ENCODE measurements around the gene SMPD2.
"Not testable (repeated sequence)": the region's sequence is repeated elsewhere in the genome, so short reads cannot be mapped to it uniquely, and the experiment has no call there.

SMPD2 gene

DNA sequence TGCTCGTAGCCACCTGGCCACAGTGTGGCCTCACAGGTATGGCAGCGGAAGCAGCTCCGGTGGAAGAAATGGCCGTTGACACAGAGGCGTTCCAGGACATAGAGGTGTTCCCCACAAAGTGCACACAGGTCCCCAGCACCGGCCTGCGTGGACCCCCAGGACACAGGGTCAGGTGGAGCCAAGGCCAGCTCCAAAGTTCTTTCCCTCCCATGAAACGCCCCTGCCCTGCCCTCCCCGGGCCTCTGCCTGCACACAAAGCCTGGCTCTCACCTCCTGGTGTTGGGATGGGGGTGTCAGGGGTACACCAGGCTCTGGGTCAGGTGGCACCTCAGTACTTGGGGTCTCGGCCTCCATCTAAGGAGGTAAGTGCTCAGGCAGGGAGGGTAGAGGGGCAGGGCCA lies 6.6 kb downstream of the SMPD2 start:
- DNase-seq, result no peak

DNA sequence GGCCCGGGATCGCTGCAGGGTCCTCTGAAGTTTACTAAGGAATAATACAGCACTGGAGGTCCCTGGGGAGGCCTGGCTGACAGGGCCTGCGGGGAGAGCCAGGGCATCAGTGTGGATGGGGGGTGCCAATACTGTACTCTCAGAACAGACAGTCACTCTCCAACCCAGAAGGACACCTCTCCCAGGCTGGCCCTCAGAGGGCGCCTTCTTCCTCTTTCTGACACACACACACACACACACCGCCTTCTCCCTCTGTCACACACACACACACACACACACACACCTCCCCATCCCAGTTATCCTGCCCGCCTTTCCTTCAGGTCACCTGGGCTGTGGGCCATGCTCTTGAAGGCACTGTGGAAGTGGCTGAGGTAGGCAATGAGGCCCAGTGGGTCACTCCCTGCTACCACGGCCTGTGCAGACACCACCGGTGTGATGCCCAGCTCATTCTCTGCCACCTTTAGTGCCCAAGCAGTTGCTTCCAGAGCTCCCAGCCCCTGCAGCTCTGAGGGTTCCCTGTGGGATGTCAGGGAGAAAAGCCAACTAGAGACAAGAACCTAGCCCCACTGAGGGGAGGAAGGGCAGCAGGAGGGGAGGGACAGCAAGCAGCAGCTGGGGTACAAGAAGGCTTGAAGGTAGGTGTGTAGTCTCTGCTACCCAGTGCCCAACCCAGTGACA lies 7.5 kb downstream of the SMPD2 start:
- no peak for DNase-seq

DNA sequence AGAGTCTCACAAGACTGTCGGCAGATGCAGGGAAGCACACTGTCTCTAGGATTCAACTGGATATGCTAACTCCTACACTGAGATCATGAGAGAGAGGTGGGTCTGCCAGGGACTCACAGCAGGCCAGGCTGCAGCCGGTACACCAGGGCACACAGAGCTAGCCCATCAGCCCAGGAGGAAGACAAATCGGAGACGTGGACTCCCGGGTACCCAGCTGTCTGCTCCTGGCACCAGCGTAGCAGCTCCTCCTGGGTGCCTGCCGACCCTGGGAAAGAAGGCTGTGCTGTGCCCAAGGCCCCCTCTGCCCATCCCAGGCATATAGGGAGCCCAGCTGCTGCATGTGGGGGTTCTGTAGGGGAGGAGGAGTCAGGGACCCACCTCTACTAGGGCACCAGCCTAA lies 8.1 kb downstream of the SMPD2 start:
- DNase-seq, result no peak

DNA sequence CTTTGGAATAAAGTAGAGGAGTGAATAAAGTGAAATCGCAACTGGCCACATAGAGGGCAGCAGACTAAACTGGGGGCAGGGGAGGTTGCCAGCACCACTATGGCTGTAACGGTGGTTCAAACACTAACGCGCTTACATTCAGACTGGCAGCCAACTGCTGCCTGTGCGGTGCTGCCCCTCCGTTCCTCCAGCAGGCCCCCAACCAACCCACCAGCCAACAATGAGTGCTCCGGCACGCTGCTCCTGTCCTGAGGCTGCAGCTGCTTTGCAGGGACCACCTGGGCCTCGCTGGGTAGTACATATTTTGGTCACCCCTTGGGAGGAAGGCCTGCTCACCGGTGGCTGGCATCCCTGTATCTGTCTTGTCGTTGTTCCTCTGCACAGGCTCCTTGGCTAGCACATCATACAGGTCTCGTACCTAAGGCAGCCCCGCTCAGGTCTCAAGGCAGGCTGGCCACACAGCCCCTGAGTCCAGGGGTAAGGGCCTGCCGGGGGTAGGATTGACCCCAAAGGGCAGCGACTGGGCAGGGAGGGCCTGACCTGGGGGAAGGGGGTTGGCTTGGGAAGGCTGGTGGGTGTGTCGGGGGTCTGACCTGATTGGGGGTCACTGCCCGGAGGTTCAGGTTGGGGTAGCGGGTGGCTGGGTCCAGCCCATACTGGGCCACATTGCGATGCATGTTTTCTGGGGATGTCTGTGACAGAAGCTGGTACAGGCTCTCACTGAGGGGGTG lies 8.7 kb downstream of the SMPD2 start:
- no peak for DNase-seq

DNA sequence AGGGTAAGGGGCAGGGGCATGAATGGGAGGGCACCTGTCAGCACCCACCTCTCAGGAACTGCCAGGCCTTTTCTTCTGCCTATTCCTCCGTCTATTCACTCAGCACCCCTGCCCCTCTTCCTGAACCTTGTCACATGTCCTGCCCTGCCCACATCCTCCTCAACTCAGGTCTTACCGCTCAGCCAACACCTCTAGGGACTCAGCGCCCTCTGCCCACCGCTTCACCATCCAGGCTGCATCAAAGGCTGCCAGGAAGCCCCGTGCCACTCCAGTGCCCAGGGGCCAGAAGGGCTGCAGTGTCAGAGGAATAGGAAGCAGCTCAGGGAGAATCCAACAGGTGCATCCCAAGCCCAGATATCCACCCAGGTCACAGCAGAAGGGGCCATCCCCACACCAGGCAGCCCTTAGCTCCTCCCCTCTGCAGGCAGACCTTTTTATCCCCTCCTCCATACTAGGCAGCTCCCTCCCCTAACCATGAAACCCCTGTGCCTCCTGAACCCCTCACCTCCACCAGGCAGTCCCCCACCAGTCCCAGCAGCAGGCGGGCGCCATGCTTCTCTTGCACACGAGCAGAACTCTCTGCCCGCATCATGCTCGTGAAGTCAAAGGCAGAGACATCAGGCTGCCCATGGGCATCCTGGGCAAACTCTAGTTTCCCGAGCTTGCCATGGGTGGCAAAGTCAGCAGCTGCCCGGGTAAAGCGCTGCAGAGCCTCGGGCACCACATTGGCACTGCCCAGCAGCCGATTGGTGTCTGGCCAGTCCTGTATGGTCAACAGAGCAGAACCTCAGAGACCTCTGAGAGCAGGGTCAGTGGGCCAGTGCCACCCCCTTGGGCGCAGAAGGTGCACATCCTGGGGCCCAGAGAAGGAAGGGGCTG lies 9.5 kb downstream of the SMPD2 start:
- DNase-seq, result no peak

DNA sequence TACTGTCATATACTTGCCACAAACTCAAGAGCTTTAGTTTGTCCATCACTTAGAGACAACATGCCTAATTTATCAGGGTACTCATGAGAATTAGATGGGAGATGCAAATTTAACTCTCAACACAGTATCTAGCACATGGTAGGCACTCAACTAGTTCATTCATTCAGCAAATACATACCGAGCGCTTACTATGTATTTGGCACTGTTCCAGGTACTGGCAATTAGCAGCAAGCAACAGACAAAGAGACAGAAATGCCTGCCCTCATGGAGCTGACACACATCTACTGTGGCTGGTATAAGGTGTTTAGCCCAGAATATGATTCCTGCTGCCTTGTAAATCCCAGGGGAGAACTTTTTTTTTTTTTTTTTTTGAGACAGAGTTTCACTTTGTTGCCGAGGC lies 10.3 kb downstream of the SMPD2 start:
- DNase-seq, result no peak

DNA sequence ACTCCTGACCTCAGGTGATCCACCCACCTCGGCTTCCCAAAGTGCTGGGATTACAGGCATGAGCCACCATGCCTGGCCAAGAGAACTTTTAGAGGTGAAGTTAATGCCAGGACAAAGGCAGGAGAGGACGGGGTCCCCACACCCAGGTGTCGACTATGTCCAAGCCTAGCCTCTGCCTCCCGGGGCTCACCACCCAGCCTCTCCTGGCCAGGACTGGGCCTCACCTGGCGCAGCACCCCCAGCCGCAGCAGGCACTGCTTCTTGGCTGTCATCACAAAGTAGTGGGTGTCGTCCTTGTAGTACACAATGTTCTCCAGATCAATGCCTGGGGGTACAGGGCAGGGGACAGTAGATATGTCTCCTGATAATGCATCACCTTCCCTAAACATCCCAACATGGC lies 10.9 kb downstream of the SMPD2 start:
- no peak for DNase-seq

DNA sequence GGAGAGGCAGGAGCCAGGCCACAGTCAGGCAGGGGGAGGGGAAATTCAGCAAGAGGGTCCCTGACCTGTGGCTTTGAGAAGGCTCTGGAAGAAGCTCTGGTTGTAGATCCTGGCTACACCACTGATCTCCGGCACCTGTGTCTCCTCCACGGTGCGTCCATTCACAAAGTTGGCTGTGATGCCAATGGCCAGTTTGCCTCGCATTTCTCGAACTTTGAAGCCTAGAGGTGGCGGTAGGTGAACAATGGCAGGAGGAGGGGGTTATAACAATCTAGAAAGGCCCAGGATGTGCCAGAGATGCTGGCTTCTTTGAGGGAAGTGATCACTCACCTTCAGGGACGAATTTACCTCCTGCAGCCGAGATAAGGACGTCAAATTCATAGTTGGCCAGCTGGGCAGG lies 11.7 kb downstream of the SMPD2 start:
- DNase-seq, result no peak

DNA sequence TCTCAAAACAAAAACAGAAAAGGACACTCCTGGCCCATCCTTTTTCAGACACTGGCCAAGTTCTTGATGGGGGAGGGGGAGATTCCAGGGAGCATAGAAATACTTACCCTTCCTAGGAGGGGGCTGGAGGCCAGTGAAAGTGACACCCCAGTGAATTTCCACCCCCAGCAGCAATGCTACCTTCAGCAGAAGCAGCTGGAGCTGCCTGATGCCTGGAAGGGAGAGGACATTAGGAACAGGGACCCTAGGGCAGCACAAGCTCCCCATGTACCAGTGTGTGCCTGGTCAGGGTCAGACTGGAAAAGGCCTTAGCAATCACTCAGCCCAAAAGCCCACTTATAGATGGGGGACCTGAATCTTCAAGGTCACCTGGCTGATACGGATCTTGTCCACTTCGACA lies 12.6 kb downstream of the SMPD2 start:
- DNase-seq, result no peak

DNA sequence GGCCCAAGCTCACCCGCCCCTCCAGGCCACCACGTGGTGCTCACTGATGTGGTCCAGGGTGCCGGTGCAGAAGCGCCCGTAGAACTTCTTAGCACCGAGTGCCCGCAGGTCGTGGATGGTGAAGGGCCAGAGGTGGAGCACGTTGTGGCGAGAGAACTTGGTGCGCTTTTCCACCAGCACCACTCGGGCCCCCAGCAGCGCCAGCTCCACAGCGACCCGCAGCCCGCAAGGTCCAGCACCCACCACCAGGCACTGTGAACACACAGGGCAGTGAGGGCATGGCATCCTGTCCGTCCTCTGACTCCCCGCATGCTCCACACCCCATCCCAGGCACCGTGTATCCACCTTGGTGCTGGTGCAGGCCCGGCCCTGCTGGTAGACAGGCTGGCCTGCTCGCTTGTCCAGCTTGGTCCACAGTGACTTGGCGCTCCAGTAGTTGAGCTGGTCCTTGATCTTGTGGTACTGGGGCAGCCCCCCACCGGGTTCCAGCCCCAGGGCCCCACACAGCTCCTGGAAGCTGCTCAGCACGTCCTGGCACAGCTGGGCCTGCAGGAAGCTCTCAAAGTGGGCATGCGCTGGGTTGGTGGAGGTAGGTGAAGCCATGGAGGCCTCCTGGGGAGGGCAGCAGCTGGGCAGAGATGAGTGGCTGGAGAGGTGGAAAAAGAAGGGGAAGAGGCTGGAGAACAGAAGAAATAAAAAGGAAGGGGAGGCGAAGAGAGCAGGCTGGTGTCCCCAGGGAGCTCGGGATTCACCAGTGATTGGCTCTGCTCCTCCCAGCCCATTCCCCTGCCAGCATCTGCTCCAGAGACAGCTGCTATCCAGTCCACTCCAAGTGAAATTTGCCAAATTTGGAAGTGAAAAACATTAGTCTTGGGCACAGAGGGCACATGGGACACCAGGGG lies 13.3 kb downstream of the SMPD2 start:
- DNase-seq, result no peak

DNA sequence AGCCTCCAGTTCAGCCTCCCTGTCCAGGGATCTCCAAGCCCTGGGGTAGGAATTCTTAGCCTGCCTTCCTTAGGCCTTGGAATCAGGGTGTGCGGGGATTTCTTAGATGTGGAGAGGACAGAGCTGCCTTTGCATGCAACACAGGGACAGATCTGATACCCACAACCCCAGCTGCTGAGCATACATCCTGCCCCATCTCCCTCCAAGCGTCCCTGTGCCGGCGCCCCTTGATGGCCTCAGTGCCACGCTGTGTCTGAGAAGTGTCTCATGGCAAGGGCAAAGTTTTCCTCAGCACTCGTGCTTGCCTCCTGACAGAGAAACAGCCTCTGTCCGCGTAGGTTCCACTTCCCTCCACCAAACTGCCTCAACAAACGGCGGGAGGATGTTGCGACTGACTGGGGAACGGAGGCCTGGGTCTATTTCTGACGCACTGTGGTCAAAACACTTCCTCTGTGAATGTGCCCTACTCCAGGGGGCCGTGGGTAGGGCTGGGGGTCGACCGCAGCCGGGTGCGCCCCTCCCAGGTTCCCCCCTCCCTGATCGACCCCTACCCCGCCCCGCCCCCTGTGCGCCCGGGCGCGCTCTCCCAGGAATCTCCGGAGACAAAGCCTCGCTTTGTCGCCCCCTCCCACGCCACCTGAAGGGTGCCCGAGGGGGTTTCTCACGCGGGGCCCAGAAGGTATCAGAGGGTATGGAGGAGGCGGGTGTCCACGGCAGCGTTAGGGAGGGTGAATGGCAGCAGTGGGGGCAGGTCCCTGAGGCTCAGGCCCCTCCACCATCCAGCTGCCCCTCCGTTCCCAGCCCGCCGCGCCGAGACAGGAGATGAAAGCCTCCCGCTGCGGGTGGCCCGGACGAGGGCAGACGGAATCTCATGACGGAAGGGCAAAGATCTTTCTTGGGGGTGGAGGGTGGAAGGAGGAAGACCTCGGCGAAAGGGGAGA lies 14.2 kb downstream of the SMPD2 start:
- peak; percentile 49 for DNase-seq

DNA sequence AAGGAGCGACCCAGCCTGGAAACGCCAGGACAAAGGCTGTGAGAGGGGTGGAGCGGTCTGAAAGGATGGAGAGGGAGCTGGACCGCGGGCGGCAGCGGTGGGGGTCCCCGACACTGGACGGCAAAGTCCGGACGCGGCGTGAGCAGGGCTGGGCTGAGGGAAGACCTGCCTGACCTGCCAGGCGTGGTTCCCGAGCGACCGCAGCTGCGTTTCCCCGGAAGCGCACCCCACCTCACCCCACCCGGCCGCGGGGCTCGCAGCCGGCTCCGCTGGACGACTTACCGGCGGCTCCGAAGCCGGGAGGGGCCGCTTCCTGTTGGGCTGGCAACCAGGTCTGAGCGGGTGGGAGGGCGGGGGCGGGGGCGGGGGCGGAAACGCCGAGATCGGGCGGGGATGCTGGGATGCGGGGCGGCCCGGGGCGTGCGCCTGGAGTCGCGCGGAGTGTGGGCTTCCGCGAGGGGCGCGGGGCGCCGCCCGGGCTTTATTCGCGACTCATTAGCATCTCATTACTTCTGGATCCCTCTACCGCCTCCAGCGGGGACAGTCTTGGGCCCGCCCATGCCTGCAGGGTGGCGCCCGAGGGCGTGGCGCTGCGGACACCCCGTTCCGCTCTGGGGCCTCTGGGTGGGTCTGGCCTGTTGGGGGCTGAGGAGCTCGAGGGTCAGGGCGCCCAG lies 15.1 kb downstream of the SMPD2 start, which contains the start of gene MICAL1:
Gene MICAL1, minus strand, starts transcription at position 336 of the 674 bp plus-strand sequence. CDS start 1,576 bp downstream, outside the sequence.
- peak; percentile 31 for DNase-seq

DNA sequence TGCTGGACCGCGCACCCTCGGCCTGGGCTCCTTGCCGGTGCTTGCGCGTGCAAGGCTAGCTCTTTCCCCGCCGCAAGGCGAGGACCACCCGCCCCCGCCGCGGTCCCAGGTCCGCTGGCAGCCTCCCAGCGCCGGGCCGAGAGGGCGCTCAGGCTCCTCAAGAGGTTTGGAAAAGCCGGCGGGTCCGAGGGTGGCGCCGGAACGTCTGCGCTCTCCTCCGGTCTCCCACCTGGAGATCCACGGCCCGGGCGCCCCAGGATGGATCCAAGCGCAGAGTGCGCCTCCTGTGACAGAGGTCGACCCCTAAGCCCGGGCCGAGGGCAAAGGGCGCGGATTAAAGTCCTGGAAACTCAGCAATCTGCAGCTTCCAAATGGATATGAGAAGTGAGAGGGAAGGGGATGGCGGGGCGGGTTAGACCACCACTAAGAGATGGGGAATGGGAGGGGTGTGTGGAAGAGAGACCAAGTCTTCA lies 15.6 kb downstream of the SMPD2 start:
- DNase-seq, result no peak

DNA sequence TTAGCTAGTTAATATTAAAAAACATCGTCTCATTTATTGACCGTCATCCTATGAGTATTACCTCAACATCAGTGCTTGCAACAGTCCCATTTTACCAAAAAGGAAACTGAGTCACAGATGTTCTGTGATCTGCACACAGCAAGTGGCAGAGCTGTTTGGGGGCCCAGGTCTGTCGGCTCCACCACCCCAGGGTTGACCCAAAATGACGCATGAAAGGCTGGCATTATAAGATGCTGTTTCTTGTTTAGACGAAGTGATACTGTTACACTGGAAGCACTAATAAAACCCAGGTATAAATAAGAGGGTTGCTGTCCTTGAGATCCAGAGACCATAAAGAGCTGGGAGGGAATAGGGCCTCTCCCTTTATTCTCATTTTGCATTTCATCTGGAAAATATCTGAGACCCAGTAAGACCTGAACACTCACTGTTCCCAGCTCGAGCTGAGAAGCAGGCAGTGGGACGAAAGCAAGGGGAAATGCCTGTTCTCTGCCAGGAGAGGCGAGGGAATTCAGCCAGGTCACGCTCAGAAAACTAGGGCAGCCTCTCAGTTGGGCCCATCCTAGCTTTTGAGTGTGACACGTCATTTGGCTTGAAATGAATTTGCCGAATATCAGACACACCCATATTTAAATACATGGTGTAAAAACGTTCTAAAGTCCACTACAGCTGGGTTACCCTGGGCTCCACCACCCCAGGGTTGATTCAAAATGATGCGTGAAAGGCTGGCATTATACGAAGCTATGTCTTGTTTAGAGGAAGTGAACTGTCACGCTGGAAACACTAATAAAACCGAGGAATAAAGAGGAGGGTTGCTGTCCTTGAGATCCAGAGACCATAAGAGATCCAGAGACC lies 16.4 kb downstream of the SMPD2 start:
- DNase-seq, result no peak

DNA sequence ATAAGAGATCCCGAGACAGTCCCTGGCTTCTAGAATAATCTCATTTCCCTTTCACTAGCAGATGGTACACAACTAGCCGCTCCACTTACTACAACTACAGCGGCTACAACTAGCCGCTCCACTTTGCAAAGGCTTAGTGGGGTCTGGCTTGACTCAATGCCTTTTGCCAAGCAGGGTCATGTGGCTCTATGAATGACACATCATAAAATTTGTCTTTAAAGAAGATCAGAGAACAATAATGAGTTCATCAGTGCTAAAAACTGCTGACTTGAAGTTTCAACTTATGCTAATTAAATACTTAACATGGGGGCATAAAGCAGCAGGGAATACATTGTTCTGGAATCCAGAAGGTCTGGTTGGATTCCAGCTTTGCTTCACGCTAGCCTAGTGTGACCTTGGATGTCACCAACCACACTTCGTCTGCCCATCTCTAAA lies 17.1 kb downstream of the SMPD2 start:
- DNase-seq, result no peak

DNA sequence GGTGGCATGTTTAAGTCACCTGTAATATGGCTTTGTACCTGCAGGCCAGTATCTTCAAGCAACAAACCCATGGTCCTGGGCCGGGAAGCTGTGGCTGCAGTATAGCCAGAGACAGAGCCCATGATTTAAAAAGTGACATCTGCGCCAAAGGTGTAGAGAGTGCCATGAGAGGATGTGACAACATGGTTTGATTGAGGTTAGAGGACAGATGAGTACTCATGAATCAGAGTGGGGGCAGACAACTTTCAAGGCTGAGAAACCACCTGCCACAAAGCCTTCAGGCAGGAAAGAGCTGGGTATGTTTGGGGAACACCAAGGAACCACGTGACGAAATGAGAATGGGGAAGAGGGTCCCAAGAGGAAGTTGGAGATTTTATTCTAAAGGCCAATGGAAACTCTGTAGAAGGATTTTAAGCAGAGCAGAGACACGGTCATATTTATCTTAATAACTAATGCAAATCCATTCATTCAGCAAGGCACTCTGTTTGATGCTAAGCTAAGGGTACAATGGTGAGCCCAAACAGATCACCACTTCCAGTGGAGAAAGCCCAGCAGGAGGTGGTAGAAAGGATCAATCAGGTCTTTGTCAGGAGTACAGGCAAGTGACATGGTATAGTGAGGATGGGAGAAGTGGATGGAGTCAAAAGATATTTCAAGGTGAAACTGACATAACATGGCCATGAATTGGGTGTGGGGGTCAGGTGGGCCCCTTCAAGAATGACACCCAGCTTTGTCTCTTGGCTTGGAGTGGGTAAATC lies 18.4 kb downstream of the SMPD2 start:
- peak; percentile 30 for DNase-seq

DNA sequence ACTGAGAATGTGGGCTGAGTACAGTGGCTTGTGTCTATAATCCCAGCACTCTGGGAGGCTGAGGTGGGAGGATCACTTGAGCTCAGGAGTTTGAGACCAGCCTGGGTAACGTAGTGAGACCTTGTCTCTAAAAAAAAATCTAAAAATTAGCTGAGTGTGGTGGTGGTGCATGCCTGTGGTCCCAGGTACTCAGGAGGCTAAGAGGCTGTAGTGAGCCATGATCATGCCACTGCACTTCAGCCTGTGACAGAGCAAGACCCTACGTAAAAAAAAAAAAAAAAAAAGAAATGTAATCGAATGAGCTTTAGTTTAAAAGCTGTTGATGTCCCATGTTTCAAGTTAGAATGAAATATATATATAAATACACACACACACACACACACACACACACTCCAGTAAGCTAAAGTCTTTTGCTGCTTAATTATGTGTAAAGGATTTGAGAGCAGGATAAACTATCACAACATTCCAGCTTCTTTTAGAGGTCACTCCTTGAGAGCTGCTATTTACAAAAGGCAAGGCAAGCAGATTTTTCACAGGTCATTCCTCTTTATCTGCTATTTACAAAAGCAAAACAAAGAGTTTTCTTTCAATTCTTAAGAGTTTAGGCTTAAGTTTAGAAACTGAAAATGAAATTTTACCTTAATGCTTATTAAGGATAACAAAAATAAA lies 19.8 kb downstream of the SMPD2 start:
- no peak for DNase-seq

DNA sequence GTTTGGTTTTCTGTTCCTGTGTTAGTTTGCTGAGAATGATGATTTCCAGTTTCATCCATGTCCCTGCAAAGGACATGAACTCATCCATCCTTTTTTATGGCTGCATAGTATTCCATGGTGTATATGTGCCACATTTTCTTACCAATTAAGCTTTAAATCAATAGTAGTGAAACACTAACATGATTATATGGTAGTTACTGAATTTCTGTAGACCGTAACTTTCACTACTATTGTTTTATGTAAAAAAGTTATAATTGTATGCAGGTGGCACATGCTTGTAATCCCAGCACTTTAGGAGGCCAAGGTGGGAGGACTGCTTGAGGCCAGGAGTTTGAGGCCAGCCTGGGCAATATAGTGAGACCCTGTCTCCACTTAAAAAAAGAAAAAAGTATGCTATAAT lies 20.7 kb downstream of the SMPD2 start:
- not testable (repeated sequence) for DNase-seq

All from activated T-cell treated with anti-CD3 and anti-CD28 coated beads for 4 hours (primary cell).